ENCODE data around the gene HRH1.
A peak's percentile ranks its signal among the peaks of the same experiment; 100 is the strongest.
"Not testable (repeated sequence)": the region's sequence is repeated elsewhere in the genome, so short reads cannot be mapped to it uniquely, and the experiment has no call there.

HRH1 gene

GRCh38 chr3:11239796-11240195 lies 85.5 kb downstream of the HRH1 start:
- no peak for DNase-seq (ENCODE audit: low read depth)

- no peak for DNase-seq (ENCODE audit: low read depth)
Measured at GRCh38 chr3:11240496-11240895, 86.2 kb downstream of the HRH1 start.

GRCh38 chr3:11244121-11244677 lies 89.9 kb downstream of the HRH1 start:
- no peak for DNase-seq (ENCODE audit: low read depth)

- DNase-seq (ENCODE audit: low read depth), result no peak
Measured at GRCh38 chr3:11245276-11245675, 91.0 kb downstream of the HRH1 start.

GRCh38 chr3:11245827-11246662 lies 91.8 kb downstream of the HRH1 start:
- no peak for DNase-seq (ENCODE audit: low read depth)

GRCh38 chr3:11246663-11246970 lies 92.3 kb downstream of the HRH1 start:
- DNase-seq (ENCODE audit: low read depth), result no peak

- no peak for DNase-seq (ENCODE audit: low read depth)
Measured at GRCh38 chr3:11247362-11247761, 93.1 kb downstream of the HRH1 start.

- DNase-seq (ENCODE audit: low read depth), result no peak
Measured at GRCh38 chr3:11248596-11248995, 94.3 kb downstream of the HRH1 start.

GRCh38 chr3:11250902-11251806 lies 96.9 kb downstream of the HRH1 start:
- DNase-seq (ENCODE audit: low read depth), result no peak

GRCh38 chr3:11251807-11252176 lies 97.5 kb downstream of the HRH1 start:
- no peak for DNase-seq (ENCODE audit: low read depth)

- DNase-seq (ENCODE audit: low read depth), result no peak
Measured at GRCh38 chr3:11254876-11255275, 100.6 kb downstream of the HRH1 start.

GRCh38 chr3:11255537-11255936 lies 101.2 kb downstream of the HRH1 start:
- DNase-seq (ENCODE audit: low read depth), result not testable (repeated sequence)

- no peak for DNase-seq (ENCODE audit: low read depth)
Measured at GRCh38 chr3:11258958-11259357, 104.7 kb downstream of the HRH1 start.

GRCh38 chr3:11260460-11260859 lies 106.2 kb downstream of the HRH1 start:
- DNase-seq (ENCODE audit: low read depth), result no peak

- DNase-seq (ENCODE audit: low read depth), result no peak
Measured at GRCh38 chr3:11269007-11269406, 114.7 kb downstream of the HRH1 start.

- DNase-seq (ENCODE audit: low read depth), result peak; percentile 94
Measured at GRCh38 chr3:11271986-11272904, 118.0 kb downstream of the HRH1 start, which contains the start of gene ATG7. TSS of gene ATG7 (plus strand) at chr3:11272397. CDS start at chr3:11298696, 26,299 bp downstream.

GRCh38 chr3:11272906-11273574 lies 118.7 kb downstream of the HRH1 start:
- no peak for DNase-seq (ENCODE audit: low read depth)

- no peak for DNase-seq (ENCODE audit: low read depth)
Measured at GRCh38 chr3:11273891-11274291, 119.6 kb downstream of the HRH1 start.

- DNase-seq (ENCODE audit: low read depth), result no peak
Measured at GRCh38 chr3:11274566-11275142, 120.4 kb downstream of the HRH1 start.

GRCh38 chr3:11275926-11276325 lies 121.6 kb downstream of the HRH1 start:
- no peak for DNase-seq (ENCODE audit: low read depth)

GRCh38 chr3:11276901-11277300 lies 122.6 kb downstream of the HRH1 start:
- DNase-seq (ENCODE audit: low read depth), result no peak

Measured in activated gamma-delta T cell treated with anti-CD3 and anti-CD28 coated beads, Interleukin-2, amount 50 U/mL, for 16 hours (primary cell).